NAMALWA (cell line): ENCODE data around the gene PPP1R12B.
"Not testable (repeated sequence)": the region's sequence is repeated elsewhere in the genome, so short reads cannot be mapped to it uniquely, and the experiment has no call there.

Experiments used
- DNase-seq: peaks from one replicate; pipeline ENCODE4 v3.0.0-alpha.2; 2015; ENCODE audit warnings: low spot score

The PPP1R12B gene

DNA sequence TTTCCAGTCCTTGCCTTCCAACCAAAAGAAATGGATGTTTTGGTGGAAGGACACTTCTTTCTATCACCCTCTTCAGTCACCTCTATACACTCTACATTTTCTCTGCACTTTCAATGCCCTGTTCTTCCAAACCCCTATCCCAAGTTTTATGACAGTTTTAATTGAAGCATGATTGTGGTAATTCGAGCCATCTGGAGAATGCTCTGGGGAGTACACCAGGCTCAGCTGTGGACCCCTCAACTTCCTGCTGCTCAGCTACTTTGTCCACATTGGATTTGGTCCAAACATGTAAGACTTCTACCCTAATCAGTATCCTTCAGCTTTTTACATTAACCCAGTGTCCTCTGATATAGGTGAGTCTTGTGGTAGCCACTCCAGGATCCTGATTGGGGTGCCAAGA is 232.1 kb downstream of the PPP1R12B start:
- DNase-seq: no peak

DNA sequence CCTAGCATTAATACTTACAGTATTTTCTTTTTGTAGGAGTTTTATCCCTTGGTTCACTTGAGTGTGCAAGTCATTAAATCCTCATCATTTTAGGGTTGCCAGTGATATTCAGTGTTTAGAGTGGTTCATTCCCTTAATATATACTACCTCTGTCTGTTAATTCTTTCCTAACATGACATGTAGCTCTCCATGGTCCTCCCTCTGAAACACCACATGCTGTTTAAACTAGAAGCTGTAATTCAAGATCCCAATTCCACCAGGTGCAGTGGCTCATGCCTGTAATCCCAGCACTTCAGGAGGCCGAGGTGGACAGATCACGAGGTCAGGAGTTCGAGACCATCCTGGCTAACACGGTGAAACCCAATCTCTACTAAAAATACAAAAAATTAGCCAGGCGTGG is 233.9 kb downstream of the PPP1R12B start:
- DNase-seq: not testable (repeated sequence)

GRCh38 chr1:202584707-202585589 is 236.4 kb downstream of the PPP1R12B start:
- DNase-seq: no peak

DNA sequence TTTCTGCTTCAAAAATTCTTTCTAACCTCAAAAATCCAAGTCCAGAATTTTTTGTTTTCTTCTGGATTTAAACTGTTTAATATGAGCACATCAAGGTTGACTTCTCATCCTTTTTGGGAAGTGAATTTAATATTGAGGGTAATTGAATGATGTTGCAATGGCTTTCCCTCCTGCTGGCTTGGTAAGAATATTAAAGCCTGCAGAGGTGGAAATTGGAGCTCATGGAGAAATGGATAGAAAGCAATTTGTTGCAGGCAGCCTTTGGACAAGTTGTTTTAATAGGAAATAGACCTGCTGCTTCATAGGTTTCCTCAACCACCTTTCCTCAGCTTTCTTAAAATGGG is 237.1 kb downstream of the PPP1R12B start:
- DNase-seq: no peak

- DNase-seq: peak; percentile 76
Measured at GRCh38 chr1:202586018-202586821, 237.7 kb downstream of the PPP1R12B start.

GRCh38 chr1:202586871-202587270 is 238.4 kb downstream of the PPP1R12B start:
- DNase-seq: no peak

GRCh38 chr1:202587859-202588485 is 239.5 kb downstream of the PPP1R12B start:
- no peak for DNase-seq

- no peak for DNase-seq
Measured at GRCh38 chr1:202588503-202589189, 240.1 kb downstream of the PPP1R12B start.

- peak; percentile 53 for DNase-seq
Measured at GRCh38 chr1:202589190-202589930, 240.9 kb downstream of the PPP1R12B start.

GRCh38 chr1:202590126-202590525 is 241.6 kb downstream of the PPP1R12B start:
- no peak for DNase-seq

GRCh38 chr1:202590975-202591411 is 242.5 kb downstream of the PPP1R12B start:
- no peak for DNase-seq

DNA sequence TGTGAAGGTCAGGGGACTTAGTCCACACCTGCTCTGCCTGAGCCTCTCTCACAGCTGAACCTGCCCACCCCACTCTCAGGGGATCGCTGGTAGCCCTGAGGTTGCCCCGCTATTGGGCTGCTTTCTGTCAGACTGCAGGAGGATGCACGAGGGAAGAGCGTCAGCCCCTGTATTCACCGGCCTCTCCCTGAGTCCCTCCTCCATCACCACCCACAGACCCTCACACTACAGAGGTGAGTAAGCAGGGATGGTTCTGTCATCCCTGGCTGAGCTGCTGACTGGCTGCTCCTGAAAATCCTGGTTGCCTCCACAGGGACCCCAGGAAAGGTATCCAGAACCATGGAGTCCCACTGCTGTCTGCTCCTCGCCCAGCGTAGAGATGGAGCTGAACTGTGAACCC is 243.0 kb downstream of the PPP1R12B start:
- no peak for DNase-seq

DNA sequence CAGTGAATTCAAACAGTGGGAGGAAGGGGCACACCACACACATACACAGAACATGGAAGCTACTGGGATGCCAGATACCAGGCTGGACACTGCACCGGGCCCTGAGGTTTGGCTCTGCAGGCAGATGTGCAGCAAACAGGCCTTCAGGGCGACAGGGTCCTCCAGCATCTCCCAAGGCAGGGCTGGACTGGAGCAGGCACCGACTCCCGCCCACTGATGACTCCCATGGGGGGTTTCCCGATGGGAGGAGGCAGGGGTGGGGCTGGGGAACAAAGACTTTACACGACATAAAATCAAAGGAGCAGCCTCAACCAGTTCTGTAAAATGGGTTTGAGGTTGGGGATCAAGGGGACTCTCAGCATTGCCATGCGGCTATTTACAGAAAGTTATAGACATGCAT is 243.6 kb downstream of the PPP1R12B start:
- no peak for DNase-seq

GRCh38 chr1:202593845-202594244 is 245.3 kb downstream of the PPP1R12B start:
- no peak for DNase-seq

GRCh38 chr1:202596638-202597037 is 248.1 kb downstream of the PPP1R12B start:
- no peak for DNase-seq

GRCh38 chr1:202597090-202597761 is 248.7 kb downstream of the PPP1R12B start:
- no peak for DNase-seq

DNA sequence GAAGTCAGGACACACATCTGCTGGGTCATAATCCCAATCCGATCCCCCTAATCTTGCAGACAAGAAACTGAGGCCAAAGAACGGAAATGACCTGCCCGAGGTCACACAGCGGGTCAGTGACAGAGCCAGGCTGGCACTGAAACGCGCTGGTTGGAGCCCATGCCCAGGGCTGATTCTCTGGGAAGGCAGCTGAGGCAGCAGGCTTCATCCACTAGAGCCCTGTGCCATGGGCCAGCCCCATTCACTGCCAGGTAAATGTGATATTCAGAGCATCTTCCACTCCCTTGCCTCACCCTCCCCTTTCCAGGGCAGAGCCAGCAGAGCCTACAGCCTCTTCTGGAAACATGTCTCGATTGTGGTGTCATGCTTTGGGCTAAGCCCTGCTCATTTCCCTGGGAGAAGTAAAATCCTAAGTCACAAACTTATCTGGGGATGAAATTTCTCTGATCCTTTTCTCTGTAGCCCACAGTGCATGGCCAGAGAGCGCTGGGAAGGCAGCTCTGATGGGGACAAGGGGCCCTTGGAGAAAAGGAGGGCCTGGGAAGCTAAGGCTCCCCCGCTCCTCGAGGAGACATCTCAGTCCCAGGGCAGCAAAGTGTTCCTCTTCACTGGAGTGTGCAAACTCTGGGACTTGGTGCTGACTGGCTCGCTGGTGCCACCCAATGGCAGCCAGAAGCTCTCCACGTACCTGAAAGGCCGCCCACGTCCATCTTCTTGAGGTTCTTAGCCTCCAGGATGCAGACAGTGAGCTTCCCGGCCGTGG is 251.4 kb downstream of the PPP1R12B start:
- peak; percentile 63 for DNase-seq

DNA sequence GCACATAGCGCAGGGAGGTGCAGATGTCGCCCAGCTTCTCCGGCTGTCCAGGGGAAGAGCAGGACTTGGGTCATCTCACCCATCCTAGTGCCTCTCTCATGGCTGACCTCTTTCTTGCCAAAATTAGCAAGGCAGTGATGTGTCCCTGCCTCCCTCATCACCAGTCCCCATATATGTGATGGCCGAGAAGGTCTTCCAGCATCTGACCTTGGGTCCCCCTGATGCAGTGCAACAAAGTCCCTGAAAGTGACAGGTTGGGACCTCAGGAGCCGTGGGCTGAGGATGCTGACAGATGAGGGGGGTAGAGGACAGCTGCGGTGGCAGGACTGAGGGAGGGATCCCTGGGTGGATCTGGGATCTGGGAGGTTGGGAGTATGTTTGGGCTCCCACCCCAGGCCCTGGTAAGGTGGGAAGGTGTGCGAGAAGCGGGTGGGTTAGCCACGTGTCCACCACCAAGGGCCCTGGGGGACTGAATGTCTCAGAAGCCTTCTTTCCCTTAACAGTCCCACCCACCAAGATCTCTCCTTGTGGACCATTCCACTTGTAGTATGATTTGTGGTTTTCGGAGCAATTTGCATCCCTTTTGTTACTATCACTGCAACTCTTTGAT is 252.0 kb downstream of the PPP1R12B start:
- no peak for DNase-seq

DNA sequence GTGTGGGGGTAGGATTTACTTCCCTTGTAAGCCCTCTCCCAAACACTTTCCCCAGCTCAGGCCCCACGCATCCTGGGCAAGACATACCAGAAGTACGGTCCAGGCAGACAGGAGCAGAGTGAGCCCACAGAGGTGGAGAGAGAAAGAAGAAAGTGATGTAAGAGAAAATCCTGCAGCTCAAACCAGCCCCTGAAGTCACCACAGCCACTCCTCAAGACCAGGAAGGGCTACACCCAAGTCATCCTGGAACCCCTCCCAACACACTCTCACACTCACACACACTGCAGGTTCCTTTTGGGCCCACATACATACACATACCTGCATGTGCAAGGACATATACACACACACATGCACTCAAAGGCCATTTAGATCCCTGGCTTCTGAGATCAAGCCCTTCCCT is 254.9 kb downstream of the PPP1R12B start:
- DNase-seq: no peak

DNA sequence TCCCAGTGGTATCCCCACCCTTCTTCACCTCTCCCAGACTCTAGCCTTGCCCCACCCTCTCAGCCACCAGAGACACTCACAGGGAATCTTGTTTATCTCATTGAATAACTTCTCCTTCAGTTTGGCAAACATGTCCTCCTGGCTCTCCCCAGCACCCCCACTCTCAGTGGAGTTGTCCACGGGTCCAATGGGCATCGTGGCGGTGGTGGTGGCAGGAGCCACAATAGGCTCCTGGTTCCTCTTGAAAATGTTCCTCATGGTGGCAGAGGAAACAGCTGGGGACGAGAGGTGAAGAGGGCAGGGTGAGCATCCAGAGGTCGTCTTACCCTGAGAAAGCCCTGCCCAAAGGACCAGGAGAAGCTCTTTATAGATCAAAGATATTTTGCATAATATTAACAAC is 257.0 kb downstream of the PPP1R12B start:
- DNase-seq: no peak
